Measurements from ENCODE around the gene MBD5.

Gene MBD5

DNA sequence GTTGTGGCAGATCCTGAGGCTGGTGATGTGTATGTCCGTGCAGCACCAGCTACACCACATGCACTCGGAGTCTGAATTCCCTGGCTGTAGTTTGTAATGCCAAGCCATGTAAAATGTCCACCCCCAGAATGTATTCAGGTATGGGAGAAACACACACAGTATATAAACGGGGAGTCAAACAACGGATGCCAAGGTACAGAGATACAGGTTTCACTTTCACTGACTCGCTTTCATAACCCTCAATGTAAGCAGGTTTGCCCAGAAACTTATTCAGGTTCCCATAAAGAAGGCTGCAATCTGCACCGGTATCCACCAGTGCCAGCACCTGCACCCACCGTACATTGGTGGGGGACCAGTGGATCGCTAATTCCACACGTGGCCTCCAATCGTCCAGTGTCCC, 237.2 kb downstream of the MBD5 start:
- Histone ChIP-seq H2AK5ac (ENCODE audit: low read length, severe bottlenecking) (no peak overlapping the region), H3K18ac (ENCODE audit: low read depth in 1 of 2, low read length in 2 of 2) (no peak overlapping the region), H3K9ac (ENCODE audit: low read length) (no peak overlapping the region), H2BK5ac (ENCODE audit: low read depth, low read length, poor library complexity, severe bottlenecking) (no peak overlapping the region), H3K79me1 (replicated peaks; ENCODE audit: low read length, poor library complexity, severe bottlenecking) (peaks cover 28% of the 10 kb centered on the region), H3K27me3 (ENCODE audit: control insufficient read depth in 1 of 2, insufficient read depth in 1 of 2, low read length in 2 of 2) (no peaks in the 10 kb centered on the region), H2BK15ac (ENCODE audit: low read depth, poor library complexity, severe bottlenecking) (no peak overlapping the region), H3K4me1 (ENCODE audit: control insufficient read depth, insufficient read depth, low read depth, low read length) (peaks cover 7% of the 10 kb centered on the region), H4K8ac (ENCODE audit: low read length) (no peak overlapping the region), H3K27ac (ENCODE audit: low read length, poor library complexity, severe bottlenecking) (no peak overlapping the region), H2AFZ (ENCODE audit: low read depth, low read length) (no peak overlapping the region), H3K4ac (ENCODE audit: low read depth in 1 of 2, low read length in 2 of 2) (no peak overlapping the region), H3K4me2 (ENCODE audit: low read length, poor library complexity, severe bottlenecking) (no peak overlapping the region), H3K36me3 (ENCODE audit: control insufficient read depth in 1 of 2, insufficient read depth in 2 of 2, low read depth in 1 of 2, low read length in 2 of 2) (peaks cover 41 to 56% of the 10 kb centered on the region in 2 experiments), H3K9me3 (ENCODE audit: control insufficient read depth, low read length) (peaks cover 13% of the 10 kb centered on the region), H3K4me3 (ENCODE audit: insufficient read depth in 1 of 2, low read depth in 1 of 2, low read length in 2 of 2) (no peak overlapping the region), H4K91ac (ENCODE audit: low read length) (no peak overlapping the region), H3K14ac (ENCODE audit: low read length in 2 of 2) (no peak overlapping the region), H2BK12ac (ENCODE audit: low read length in 2 of 2) (no peak overlapping the region), H2BK120ac (ENCODE audit: low read depth, low read length) (no peak overlapping the region), H3K23ac (ENCODE audit: low read length in 2 of 2) (no peak overlapping the region)
- no peak for DNase-seq
- WGBS: 78% methylated on average over 10 of the region's 10 CpGs

DNA sequence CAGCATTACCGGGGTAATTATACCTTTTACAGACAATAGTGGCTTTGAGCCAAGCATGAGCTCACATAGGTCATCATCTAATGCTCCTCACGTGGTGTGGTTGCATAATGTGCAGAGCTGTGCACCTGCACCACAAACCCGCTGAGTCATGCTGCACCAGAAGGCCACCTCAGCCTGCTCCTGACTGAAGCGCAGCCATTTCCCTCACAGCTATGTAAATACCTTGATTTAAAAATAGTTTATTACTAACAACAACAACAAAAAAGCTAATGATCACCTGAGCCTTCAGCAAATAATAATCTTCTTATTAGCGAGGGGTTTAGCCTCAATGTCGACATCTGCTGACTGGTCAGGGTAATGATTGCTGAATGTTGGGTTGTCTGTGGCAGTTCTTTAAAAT, 238.8 kb downstream of the MBD5 start:
- no peak overlapping the region for H2BK12ac ChIP-seq (ENCODE audit: low read length in 2 of 2)
- no peak overlapping the region for H3K23ac ChIP-seq (ENCODE audit: low read length in 2 of 2)
- H3K14ac ChIP-seq (ENCODE audit: low read length in 2 of 2): no peak overlapping the region
- WGBS: 96% methylated on average over 6 of the region's 6 CpGs
- H2BK15ac ChIP-seq (ENCODE audit: low read depth, poor library complexity, severe bottlenecking): no peak overlapping the region
- no peak for DNase-seq
- H3K27ac ChIP-seq (ENCODE audit: low read length, poor library complexity, severe bottlenecking): no peak overlapping the region
- H2AK5ac ChIP-seq (ENCODE audit: low read length, severe bottlenecking): no peak overlapping the region
- no peak overlapping the region for H2BK5ac ChIP-seq (ENCODE audit: low read depth, low read length, poor library complexity, severe bottlenecking)
- H3K9me3 ChIP-seq (ENCODE audit: control insufficient read depth, low read length): peaks cover under 1% of the 10 kb centered on the region
- H2AFZ ChIP-seq (ENCODE audit: low read depth, low read length): no peak overlapping the region
- H3K4ac ChIP-seq (ENCODE audit: low read depth in 1 of 2, low read length in 2 of 2): no peak overlapping the region
- no peaks in the 10 kb centered on the region for H3K27me3 ChIP-seq (ENCODE audit: control insufficient read depth in 1 of 2, insufficient read depth in 1 of 2, low read length in 2 of 2)
- no peak overlapping the region for H3K18ac ChIP-seq (ENCODE audit: low read depth in 1 of 2, low read length in 2 of 2)
- H3K36me3 ChIP-seq (ENCODE audit: control insufficient read depth in 1 of 2, insufficient read depth in 2 of 2, low read depth in 1 of 2, low read length in 2 of 2): peaks cover 36 to 47% of the 10 kb centered on the region in 2 experiments
- H4K91ac ChIP-seq (ENCODE audit: low read length): no peak overlapping the region
- no peak overlapping the region for H3K4me2 ChIP-seq (ENCODE audit: low read length, poor library complexity, severe bottlenecking)
- H3K79me1 ChIP-seq (replicated peaks; ENCODE audit: low read length, poor library complexity, severe bottlenecking): peaks cover 20% of the 10 kb centered on the region
- no peak overlapping the region for H3K4me3 ChIP-seq (ENCODE audit: insufficient read depth in 1 of 2, low read depth in 1 of 2, low read length in 2 of 2)
- H3K9ac ChIP-seq (ENCODE audit: low read length): no peak overlapping the region
- H4K8ac ChIP-seq (ENCODE audit: low read length): no peak overlapping the region
- peaks cover 5% of the 10 kb centered on the region for H3K4me1 ChIP-seq (ENCODE audit: control insufficient read depth, insufficient read depth, low read depth, low read length)
- no peak overlapping the region for H2BK120ac ChIP-seq (ENCODE audit: low read depth, low read length)

DNA sequence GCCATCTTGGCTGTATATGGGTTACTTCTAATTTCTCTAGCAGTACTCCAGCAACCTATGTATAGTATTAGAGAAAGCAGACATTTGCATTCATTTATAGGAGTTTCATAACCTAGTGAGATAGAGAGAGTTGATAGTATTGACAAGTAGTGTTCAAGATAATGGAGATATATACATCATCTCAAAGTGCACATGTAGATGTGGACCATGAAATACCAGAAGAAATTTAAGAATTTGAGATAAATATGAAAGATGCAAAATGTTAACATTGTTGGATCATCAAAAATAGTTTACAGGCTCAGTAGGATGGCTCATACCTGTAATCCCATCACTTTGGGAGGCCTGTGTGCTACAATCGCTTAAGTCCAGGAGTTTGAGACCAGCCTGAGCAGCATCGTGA, 243.0 kb downstream of the MBD5 start:
- H2BK5ac ChIP-seq (ENCODE audit: low read depth, low read length, poor library complexity, severe bottlenecking): no peak overlapping the region
- no peak for DNase-seq
- H3K4me3 ChIP-seq (ENCODE audit: insufficient read depth in 1 of 2, low read depth in 1 of 2, low read length in 2 of 2): no peak overlapping the region
- no peak overlapping the region for H2BK15ac ChIP-seq (ENCODE audit: low read depth, poor library complexity, severe bottlenecking)
- no peak overlapping the region for H2AFZ ChIP-seq (ENCODE audit: low read depth, low read length)
- H3K4me2 ChIP-seq (ENCODE audit: low read length, poor library complexity, severe bottlenecking): no peak overlapping the region
- H4K91ac ChIP-seq (ENCODE audit: low read length): no peak overlapping the region
- H3K4me1 ChIP-seq (ENCODE audit: control insufficient read depth, insufficient read depth, low read depth, low read length): peaks cover 5% of the 10 kb centered on the region
- no peaks in the 10 kb centered on the region for H3K9me3 ChIP-seq (ENCODE audit: control insufficient read depth, low read length)
- no peak overlapping the region for H3K4ac ChIP-seq (ENCODE audit: low read depth in 1 of 2, low read length in 2 of 2)
- no peak overlapping the region for H4K8ac ChIP-seq (ENCODE audit: low read length)
- peaks cover 9 to 11% of the 10 kb centered on the region in 2 experiments for H3K36me3 ChIP-seq (ENCODE audit: control insufficient read depth in 1 of 2, insufficient read depth in 2 of 2, low read depth in 1 of 2, low read length in 2 of 2)
- no peak overlapping the region for H2BK120ac ChIP-seq (ENCODE audit: low read depth, low read length)
- no peak overlapping the region for H3K23ac ChIP-seq (ENCODE audit: low read length in 2 of 2)
- H3K14ac ChIP-seq (ENCODE audit: low read length in 2 of 2): no peak overlapping the region
- no peak overlapping the region for H3K9ac ChIP-seq (ENCODE audit: low read length)
- H3K27me3 ChIP-seq (ENCODE audit: control insufficient read depth in 1 of 2, insufficient read depth in 1 of 2, low read length in 2 of 2): no peaks in the 10 kb centered on the region
- H3K18ac ChIP-seq (ENCODE audit: low read depth in 1 of 2, low read length in 2 of 2): no peak overlapping the region
- peaks cover 11% of the 10 kb centered on the region for H3K79me1 ChIP-seq (replicated peaks; ENCODE audit: low read length, poor library complexity, severe bottlenecking)
- no peak overlapping the region for H2AK5ac ChIP-seq (ENCODE audit: low read length, severe bottlenecking)
- H2BK12ac ChIP-seq (ENCODE audit: low read length in 2 of 2): no peak overlapping the region
- WGBS: 100% methylated on average over 2 of the region's 2 CpGs
- H3K27ac ChIP-seq (ENCODE audit: low read length, poor library complexity, severe bottlenecking): no peak overlapping the region

GRCh38 chr2:148273158-148273691, 252.3 kb downstream of the MBD5 start:
- H2BK12ac ChIP-seq (ENCODE audit: low read length in 2 of 2): no peak overlapping the region
- WGBS: 36% methylated on average over 4 of the region's 4 CpGs
- H3K27me3 ChIP-seq (ENCODE audit: control insufficient read depth in 1 of 2, insufficient read depth in 1 of 2, low read length in 2 of 2): no peaks in the 10 kb centered on the region
- peak overlapping the region; percentile 65 for H3K4me2 ChIP-seq (ENCODE audit: low read length, poor library complexity, severe bottlenecking)
- H2AFZ ChIP-seq (ENCODE audit: low read depth, low read length): no peak overlapping the region
- H2AK5ac ChIP-seq (ENCODE audit: low read length, severe bottlenecking): no peak overlapping the region
- no peak overlapping the region for H4K8ac ChIP-seq (ENCODE audit: low read length)
- H2BK120ac ChIP-seq (ENCODE audit: low read depth, low read length): no peak overlapping the region
- peak overlapping the region in 1 of 2 experiments; percentile 37 for H3K18ac ChIP-seq (ENCODE audit: low read depth in 1 of 2, low read length in 2 of 2)
- H4K91ac ChIP-seq (ENCODE audit: low read length): no peak overlapping the region
- H3K23ac ChIP-seq (ENCODE audit: low read length in 2 of 2): no peak overlapping the region
- no peaks in the 10 kb centered on the region for H3K9me3 ChIP-seq (ENCODE audit: control insufficient read depth, low read length)
- peak overlapping the region; percentile 35 for H2BK5ac ChIP-seq (ENCODE audit: low read depth, low read length, poor library complexity, severe bottlenecking)
- H3K14ac ChIP-seq (ENCODE audit: low read length in 2 of 2): no peak overlapping the region
- H3K27ac ChIP-seq (ENCODE audit: low read length, poor library complexity, severe bottlenecking): peak overlapping the region; percentile 94
- no peak overlapping the region for H3K9ac ChIP-seq (ENCODE audit: low read length)
- no peak overlapping the region for H2BK15ac ChIP-seq (ENCODE audit: low read depth, poor library complexity, severe bottlenecking)
- H3K4me3 ChIP-seq (ENCODE audit: insufficient read depth in 1 of 2, low read depth in 1 of 2, low read length in 2 of 2): no peak overlapping the region
- peak; percentile 43 for DNase-seq
- peak overlapping the region in 1 of 2 experiments; percentile 30 for H3K4ac ChIP-seq (ENCODE audit: low read depth in 1 of 2, low read length in 2 of 2)
- H3K79me1 ChIP-seq (replicated peaks; ENCODE audit: low read length, poor library complexity, severe bottlenecking): peaks cover 7% of the 10 kb centered on the region
- H3K4me1 ChIP-seq (ENCODE audit: control insufficient read depth, insufficient read depth, low read depth, low read length): peaks cover 1% of the 10 kb centered on the region
- peaks cover 0 to 7% of the 10 kb centered on the region in 2 experiments for H3K36me3 ChIP-seq (ENCODE audit: control insufficient read depth in 1 of 2, insufficient read depth in 2 of 2, low read depth in 1 of 2, low read length in 2 of 2)
